Measurements from ENCODE around the gene OR6V1. TPM values are rescaled to one million over a fixed set of nuclear protein-coding genes. Genes with fewer than 3 reads are reported as not detected.

The OR6V1 gene
- total RNA-seq, 1 experiment from 2014 or later: not detected

- ATAC-seq (no peak), DNase-seq (ENCODE audit: low spot score) (no peak)
- CTCF ChIA-PET: interaction anchor here (1.0 kb wide), 1 partner anchor 142 kb away, joined by 3 read pairs; no protein-coding TSS in a partner anchor
- Mint-ChIP-seq H3K4me3 (no peak overlapping the region), H3K27ac (no peak overlapping the region), H3K4me1 (peaks cover 34% of the 10 kb centered on the region), H3K27me3 (ENCODE audit: low read depth) (no peaks in the 10 kb centered on the region; the same call in 1 of the 2 replicates), H3K36me3 (no peaks in the 10 kb centered on the region), H3K9me3 (peaks cover 9% of the 10 kb centered on the region)
- POLR2A ChIA-PET: no interaction called here
- TF ChIP-seq CDX4 (CRISPR knock-in tag; IDR thresholded peaks at IDR 0.05; ENCODE audit: borderline replicate concordance) (no peak), PRDM15 (CRISPR knock-in tag; IDR thresholded peaks at IDR 0.05) (no peak), AFF4 (CRISPR knock-in tag; IDR thresholded peaks at IDR 0.05; ENCODE audit: borderline replicate concordance) (no peak), E2F1 (CRISPR knock-in tag; IDR thresholded peaks at IDR 0.05) (no peak), MLX (CRISPR knock-in tag; IDR thresholded peaks at IDR 0.05) (no peak), SMAD4 (CRISPR knock-in tag; IDR thresholded peaks at IDR 0.05) (no peak), ERG (CRISPR knock-in tag; IDR thresholded peaks at IDR 0.05) (no peak), HMGXB4 (CRISPR knock-in tag; IDR thresholded peaks at IDR 0.05) (no peak), NR3C1 (CRISPR knock-in tag; conservative IDR thresholded peaks at IDR 0.05; ENCODE audit: low read depth) (no peak), ZNF416 (CRISPR knock-in tag; IDR thresholded peaks at IDR 0.05) (no peak), TP53 (CRISPR knock-in tag; IDR thresholded peaks at IDR 0.05) (no peak), NFE2L1 (CRISPR knock-in tag; IDR thresholded peaks at IDR 0.05) (no peak), EMX1 (CRISPR knock-in tag; IDR thresholded peaks at IDR 0.05) (no peak), ZNF671 (CRISPR knock-in tag; IDR thresholded peaks at IDR 0.05) (no peak), ATF2 (CRISPR knock-in tag; IDR thresholded peaks at IDR 0.05; ENCODE audit: borderline replicate concordance, low read depth) (no peak)
Measured at GRCh38 chr7:143073556-143073955, 21.4 kb downstream of the OR6V1 start.
